Iris pigment epithelial cell (primary cell): ENCODE data around the gene NECAP2.
"Not testable (repeated sequence)": the region's sequence is repeated elsewhere in the genome, so short reads cannot be mapped to it uniquely, and the experiment has no call there.

Experiments
- DNase-seq: peaks from one replicate; pipeline ENCODE4 v3.0.0-alpha.2; 2011; ENCODE audit warnings: low read depth

Gene NECAP2

GRCh38 chr1:16430606-16431005 lies 9.9 kb upstream of the NECAP2 start:
- no peak for DNase-seq

- no peak for DNase-seq
Observed at GRCh38 chr1:16433030-16433429, 7.5 kb upstream of the NECAP2 start.

GRCh38 chr1:16434007-16434406 lies 6.5 kb upstream of the NECAP2 start:
- no peak for DNase-seq

GRCh38 chr1:16434501-16434900 lies 6.0 kb upstream of the NECAP2 start:
- peak; percentile 37 for DNase-seq

- DNase-seq: no peak
Observed at GRCh38 chr1:16436946-16437474, 3.5 kb upstream of the NECAP2 start, which contains the start of gene SPATA21. Gene SPATA21, minus strand, starts transcription at chr1:16437424. Its CDS starts 6,053 bp downstream, at chr1:16431371.

GRCh38 chr1:16438516-16438915 lies 2.0 kb upstream of the NECAP2 start:
- no peak for DNase-seq

GRCh38 chr1:16438924-16439323 lies 1.6 kb upstream of the NECAP2 start:
- DNase-seq: no peak

GRCh38 chr1:16440131-16440469 lies 424 bp upstream of the NECAP2 start:
- no peak for DNase-seq

GRCh38 chr1:16441282-16441665 lies 750 bp downstream of the NECAP2 start:
- DNase-seq: peak; percentile 52

GRCh38 chr1:16442265-16442664 lies 1.7 kb downstream of the NECAP2 start:
- DNase-seq: no peak

- no peak for DNase-seq
Observed at GRCh38 chr1:16442941-16443340, 2.4 kb downstream of the NECAP2 start.

- DNase-seq: peak; percentile 15
Observed at GRCh38 chr1:16443975-16444770, 3.6 kb downstream of the NECAP2 start.

GRCh38 chr1:16445052-16445451 lies 4.5 kb downstream of the NECAP2 start:
- DNase-seq: no peak

- DNase-seq: no peak
Observed at GRCh38 chr1:16446116-16446515, 5.6 kb downstream of the NECAP2 start.

GRCh38 chr1:16447641-16448040 lies 7.1 kb downstream of the NECAP2 start:
- no peak for DNase-seq

GRCh38 chr1:16449065-16449464 lies 8.5 kb downstream of the NECAP2 start:
- no peak for DNase-seq

GRCh38 chr1:16449666-16450065 lies 9.1 kb downstream of the NECAP2 start:
- DNase-seq: no peak

- no peak for DNase-seq
Observed at GRCh38 chr1:16450863-16451481, 10.4 kb downstream of the NECAP2 start.

GRCh38 chr1:16451841-16452528 lies 11.5 kb downstream of the NECAP2 start:
- DNase-seq: no peak

GRCh38 chr1:16454909-16455308 lies 14.4 kb downstream of the NECAP2 start:
- not testable (repeated sequence) for DNase-seq

- DNase-seq: not testable (repeated sequence)
Observed at GRCh38 chr1:16456151-16456550, 15.6 kb downstream of the NECAP2 start.

GRCh38 chr1:16458831-16459230 lies 18.3 kb downstream of the NECAP2 start:
- DNase-seq: no peak
